GM23248 (cell line): ENCODE measurements around the gene TRIM42.

Source experiments
- EZH2 ChIP-seq: fragments of 200-600 bp; sonication (generic); IDR thresholded peaks from 2 replicates; pipeline ENCODE4 v1.6.1; 2018; ENCODE audit warnings: antibody characterized with exemption, mild to moderate bottlenecking; ENCODE audit not compliant: insufficient read depth, poor library complexity, severe bottlenecking
- EZH2phosphoT487 ChIP-seq: fragments of 200-600 bp; sonication (generic); IDR thresholded peaks from 2 replicates; pipeline ENCODE4 v1.6.1; 2018; ENCODE audit warnings: antibody characterized with exemption, moderate library complexity, mild to moderate bottlenecking, low read depth; ENCODE audit not compliant: insufficient read depth

GRCh38 chr3:140724856-140725812 lies 47.3 kb downstream of the TRIM42 start:
- TF ChIP-seq EZH2: no peak
- TF ChIP-seq EZH2phosphoT487: no peak
